Natural killer cell (primary cell): ENCODE measurements around the gene DUSP8. TPM values are rescaled to one million over a fixed set of nuclear protein-coding genes. Genes with fewer than 3 reads are reported as not detected.
"Not testable (repeated sequence)": the region's sequence is repeated elsewhere in the genome, so short reads cannot be mapped to it uniquely, and the experiment has no call there.

Experiments used
- ATAC-seq, 3 donors: fragments of 150-1000 bp in 2 of 3; fragments of 200-7000 bp in 1 of 3; cut with Tn5 transposase; 1 replicate in 1 of 3; 2 replicates in 2 of 3; pipeline ENCODE4 v1.10.0; 2021; ENCODE audit warnings: mild to moderate bottlenecking in 2 of 3, moderate library complexity in 2 of 3
- DNase-seq, 2 donors: peaks; one replicate each; pipeline versions ENCODE4 v3.0.0 to v3.0.0-alpha.2; 2013 to 2021; ENCODE audit warnings: mixed read lengths in 1 of 2
- H3K27ac ChIP-seq: one replicate; pipeline ENCODE4 v1.5.1; 2013; ENCODE audit warnings: mild to moderate bottlenecking, low read length
- H3K27me3 ChIP-seq: one replicate; pipeline ENCODE4 v1.6.1; 2013; ENCODE audit warnings: low read length; ENCODE audit not compliant: control insufficient read depth, insufficient read depth
- H3K36me3 ChIP-seq: one replicate; pipeline ENCODE4 v1.6.1; 2013; ENCODE audit warnings: low read length; ENCODE audit not compliant: control insufficient read depth, insufficient read depth
- H3K4me1 ChIP-seq: one replicate; pipeline ENCODE4 v1.6.1; 2013; ENCODE audit warnings: low read length; ENCODE audit not compliant: control insufficient read depth, insufficient read depth
- H3K4me3 ChIP-seq: one replicate; pipeline ENCODE4 v1.5.1; 2013; ENCODE audit warnings: low read length
- H3K9me3 ChIP-seq: one replicate; pipeline ENCODE4 v1.6.1; 2013; ENCODE audit warnings: low read length; ENCODE audit not compliant: control insufficient read depth, insufficient read depth
- H3K27ac Mint-ChIP-seq, 2 donors: one replicate each; pipeline ENCODE4 v1.8.0; 2022; ENCODE audit warnings: mild to moderate bottlenecking in 2 of 2, mixed read lengths in 2 of 2, moderate library complexity in 1 of 2
- H3K27me3 Mint-ChIP-seq, 2 donors: one replicate each; pipeline ENCODE4 v1.8.0; 2022; ENCODE audit warnings: low read depth in 2 of 2, mixed read lengths in 2 of 2
- H3K36me3 Mint-ChIP-seq: one replicate; pipeline ENCODE4 v1.8.0; 2022; ENCODE audit warnings: mixed read lengths
- H3K4me1 Mint-ChIP-seq, 2 donors: one replicate each; pipeline ENCODE4 v1.8.0; 2022; ENCODE audit warnings: mixed read lengths in 2 of 2
- H3K4me3 Mint-ChIP-seq: one replicate; pipeline ENCODE4 v1.8.0; 2022; ENCODE audit warnings: mild to moderate bottlenecking, moderate library complexity, mixed read lengths
- H3K9me3 Mint-ChIP-seq, 2 donors: one replicate each; pipeline ENCODE4 v1.8.0; 2022; ENCODE audit warnings: mixed read lengths in 2 of 2
- CTCF ChIP-seq: fragments of 200-600 bp; IDR thresholded peaks from one replicate; pipeline ENCODE4 v1.8.0; 2022; ENCODE audit warnings: antibody characterized with exemption
- WGBS: methylation state at CpG from one replicate; pipeline ENCODE4 v1.1.7; 2013; ENCODE audit warnings: missing lambda C conversion rate; ENCODE audit not compliant: insufficient coverage; 5-methylcytosine and 5-hydroxymethylcytosine counted together
- intact Hi-C: fragments of 100-400 bp; cut with micrococcal nuclease; formaldehyde crosslinking; loops from one replicate; pipeline ENCODE4 v1.14.2; 2022
- total RNA-seq, 4 donors: library from RNA; stranded (reverse); fragments of 120-200 nt in 1 of 4; gene quantifications; one replicate each; pipeline versions ENCODE4 v1.2.3 to v1.2.4, GENCODE V29; 2013 to 2022

DUSP8 gene
- total RNA-seq, 3 donors from 2014 or later (not counting 1 experiment from before 2014, with no cell fraction given) = 24.1 to 47.3 (median 38.4) TPM

GRCh38 chr11:1592628-1593027 lies 20.6 kb upstream of the DUSP8 start:
- no peaks in the 10 kb centered on the region for H3K27me3 ChIP-seq
- H3K9me3 ChIP-seq = no peaks in the 10 kb centered on the region
- H3K4me1 ChIP-seq = peaks cover 23% of the 10 kb centered on the region
- no peak overlapping the region for H3K27ac ChIP-seq
- intact Hi-C loops = no loop called here
- no peaks in the 10 kb centered on the region for H3K9me3 Mint-ChIP-seq
- no peak overlapping the region for H3K4me3 ChIP-seq
- H3K27ac Mint-ChIP-seq = no peak overlapping the region
- no peak for TF ChIP-seq CTCF
- no peak for DNase-seq
- peaks cover 27 to 29% of the 10 kb centered on the region in 2 donors for H3K27me3 Mint-ChIP-seq
- WGBS = 85% methylated on average over 8 of the region's 9 CpGs
- H3K4me3 Mint-ChIP-seq = no peak overlapping the region
- H3K4me1 Mint-ChIP-seq = peaks cover 20 to 22% of the 10 kb centered on the region in 2 donors
- no peaks in the 10 kb centered on the region for H3K36me3 ChIP-seq
- no peaks in the 10 kb centered on the region for H3K36me3 Mint-ChIP-seq
- ATAC-seq = no peak

GRCh38 chr11:1589996-1590395 lies 17.9 kb upstream of the DUSP8 start:
- WGBS = 93% methylated on average over 6 of the region's 6 CpGs
- Mint-ChIP-seq H3K4me1 (peaks cover 13% of the 10 kb centered on the region in 2 donors), H3K27me3 (peaks cover under 1 to 11% of the 10 kb centered on the region in 2 donors), H3K4me3 (peak overlapping the region; percentile 31), H3K9me3 (no peaks in the 10 kb centered on the region), H3K27ac (peak overlapping the region in 1 of 2 donors; percentile 85), H3K36me3 (no peaks in the 10 kb centered on the region)
- peaks cover 29% of the 10 kb centered on the region for H3K4me1 ChIP-seq
- no peak overlapping the region for H3K27ac ChIP-seq
- no peaks in the 10 kb centered on the region for H3K27me3 ChIP-seq
- ATAC-seq (no peak), DNase-seq (no peak)
- no peak for TF ChIP-seq CTCF
- H3K4me3 ChIP-seq = no peak overlapping the region
- H3K9me3 ChIP-seq = no peaks in the 10 kb centered on the region
- intact Hi-C loops = no loop called here
- no peaks in the 10 kb centered on the region for H3K36me3 ChIP-seq

- peak overlapping the region; percentile 85 to 90 for H3K27ac Mint-ChIP-seq
- H3K27me3 ChIP-seq, intact Hi-C loops, H3K9me3 ChIP-seq, H3K27me3 Mint-ChIP-seq, H3K4me3 ChIP-seq, H3K9me3 Mint-ChIP-seq, H3K36me3 ChIP-seq, H3K36me3 Mint-ChIP-seq: not testable (repeated sequence)
- H3K4me3 Mint-ChIP-seq = peak overlapping the region; percentile 86
- H3K4me1 ChIP-seq = peaks cover 35% of the 10 kb centered on the region
- 11% methylated on average over 6 of the region's 10 CpGs for WGBS
- peak overlapping the region; percentile 61 for H3K27ac ChIP-seq
- ATAC-seq (peak; percentile 44 to 65 (median 55)), DNase-seq (peak in 1 of 2 donors; percentile 69)
- H3K4me1 Mint-ChIP-seq = peaks cover 13% of the 10 kb centered on the region in 2 donors
These were observed 17.3 kb upstream of the DUSP8 start for GRCh38 chr11:1589191-1589963.

- H3K27ac Mint-ChIP-seq = peak overlapping the region in 1 of 2 donors; percentile 26
- H3K4me1 Mint-ChIP-seq = peaks cover 13% of the 10 kb centered on the region in 2 donors
- peaks cover 6 to 13% of the 10 kb centered on the region in 2 donors for H3K27me3 Mint-ChIP-seq
- no peaks in the 10 kb centered on the region for H3K9me3 Mint-ChIP-seq
- no peak for DNase-seq
- no peak for TF ChIP-seq CTCF
- Histone ChIP-seq H3K4me1 (peaks cover 40% of the 10 kb centered on the region), H3K27ac (no peak overlapping the region), H3K27me3 (no peaks in the 10 kb centered on the region), H3K9me3 (no peaks in the 10 kb centered on the region), H3K4me3 (no peak overlapping the region), H3K36me3 (no peaks in the 10 kb centered on the region)
- intact Hi-C loops = no loop called here
- no peaks in the 10 kb centered on the region for H3K36me3 Mint-ChIP-seq
- no peak overlapping the region for H3K4me3 Mint-ChIP-seq
- WGBS = 58% methylated on average over 2 of the region's 2 CpGs
- no peak for ATAC-seq
These were observed 14.6 kb upstream of the DUSP8 start for GRCh38 chr11:1586699-1587098.

- peaks cover 6 to 16% of the 10 kb centered on the region in 2 donors for H3K27me3 Mint-ChIP-seq
- H3K27ac ChIP-seq, H3K27ac Mint-ChIP-seq, H3K36me3 Mint-ChIP-seq, H3K9me3 ChIP-seq, ATAC-seq, H3K9me3 Mint-ChIP-seq, H3K4me3 ChIP-seq, intact Hi-C loops, H3K36me3 ChIP-seq, DNase-seq, H3K4me3 Mint-ChIP-seq, H3K27me3 ChIP-seq: not testable (repeated sequence)
- 15% methylated on average over 8 of the region's 9 CpGs for WGBS
- H3K4me1 ChIP-seq = peaks cover 38% of the 10 kb centered on the region
- peaks cover 13% of the 10 kb centered on the region in 2 donors for H3K4me1 Mint-ChIP-seq
These were observed 12.7 kb upstream of the DUSP8 start, which contains the start of gene KRTAP5-1 for GRCh38 chr11:1584661-1585370. KRTAP5-1 (minus strand) TSS chr11:1585283; CDS start chr11:1585249, 34 bp downstream.
